ENCODE data around the gene NTRK2. TPM values are rescaled to one million over a fixed set of nuclear protein-coding genes. Genes with fewer than 3 reads are reported as not detected.
"Not testable (repeated sequence)": the region's sequence is repeated elsewhere in the genome, so short reads cannot be mapped to it uniquely, and the experiment has no call there.

NTRK2 gene
- total RNA-seq, 1 donor from 2014 or later: 221 TPM

DNA sequence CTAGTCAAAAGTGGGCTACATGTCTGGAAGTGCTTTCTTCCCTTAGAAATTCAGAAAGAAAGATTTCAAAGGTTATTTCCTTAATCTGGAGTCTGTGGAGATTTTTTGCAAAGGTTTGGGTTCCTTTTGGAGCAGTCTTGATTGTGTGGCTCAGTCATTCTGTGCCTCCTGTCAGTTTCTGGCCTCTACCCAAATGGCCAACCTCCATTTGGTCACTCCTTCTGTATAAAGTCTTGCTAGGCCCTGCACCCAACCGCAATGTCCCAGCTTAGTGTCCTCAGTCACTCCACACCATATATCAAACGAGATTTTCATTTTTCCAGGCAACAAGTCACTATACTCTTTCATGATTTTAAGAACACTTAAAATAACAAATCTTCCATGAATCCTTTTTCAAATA is 199.6 kb downstream of the NTRK2 start:
- FAIRE-seq (no peak), DNase-seq (ENCODE audit: low spot score in 2 of 2) (no peak)

DNA sequence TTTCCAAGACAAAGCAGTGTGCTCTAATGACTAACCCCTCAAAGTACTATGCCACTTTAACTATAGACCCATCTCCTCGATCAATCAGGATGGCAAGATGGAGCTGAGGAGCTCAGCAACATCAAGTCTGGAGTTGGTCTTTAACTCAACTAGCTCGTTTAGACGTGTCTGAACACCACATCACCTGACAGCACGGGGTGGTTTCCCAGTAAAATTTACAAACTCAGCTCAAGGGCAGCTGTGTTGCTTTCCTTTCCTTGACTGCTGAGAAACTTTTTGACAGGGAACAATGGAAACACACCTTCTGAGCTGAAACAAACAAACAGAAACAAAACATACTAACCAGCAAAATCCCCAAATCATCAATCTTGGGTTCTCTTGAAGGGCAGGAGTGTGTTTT is 202.5 kb downstream of the NTRK2 start:
- DNase-seq (ENCODE audit: low spot score in 2 of 2) (no peak), FAIRE-seq (no peak)

DNA sequence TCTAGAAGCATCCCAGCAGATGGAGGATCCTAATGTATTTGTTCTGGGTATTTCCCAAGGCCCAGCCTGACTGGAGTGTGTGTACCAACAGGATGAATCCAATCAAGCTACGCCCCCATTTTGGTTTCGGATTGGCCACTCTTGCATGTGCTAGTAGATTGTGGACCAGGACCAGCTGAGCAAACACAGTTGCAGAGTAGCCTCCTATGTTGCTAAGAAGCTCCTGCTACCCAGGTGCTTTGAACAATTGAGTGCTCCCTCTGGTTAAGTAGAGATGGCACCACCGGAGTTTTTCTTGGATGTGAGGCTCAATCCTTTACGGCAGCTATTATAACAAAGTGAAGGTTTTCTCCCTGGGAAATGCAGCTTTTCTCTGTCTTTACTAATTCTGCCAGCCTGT is 204.5 kb downstream of the NTRK2 start:
- no peak for FAIRE-seq

DNA sequence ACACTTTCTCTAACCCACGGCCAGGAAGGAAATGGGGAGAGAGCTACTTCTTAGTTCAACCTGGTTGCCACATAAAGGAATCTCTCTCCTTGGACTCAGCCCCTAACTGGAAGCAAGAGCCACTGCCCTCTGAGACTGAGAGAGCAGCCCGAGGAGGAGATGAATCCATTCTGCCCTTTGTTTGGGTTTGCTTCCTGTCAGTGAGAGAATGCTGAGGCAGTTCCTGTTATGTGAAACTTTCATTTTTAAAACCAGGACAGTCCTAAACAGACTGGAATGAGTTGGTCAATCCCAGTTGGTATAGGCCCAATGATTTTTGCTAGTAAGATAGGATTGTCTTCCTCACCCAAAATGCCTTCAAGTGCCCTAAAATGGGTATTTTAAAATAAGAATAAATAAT is 205.1 kb downstream of the NTRK2 start:
- FAIRE-seq: no peak
- no peak for DNase-seq (ENCODE audit: low spot score in 2 of 2)

More for the DNA sequence above, 204.5 kb downstream of the NTRK2 start:
- DNase-seq (ENCODE audit: low spot score in 2 of 2): no peak

DNA sequence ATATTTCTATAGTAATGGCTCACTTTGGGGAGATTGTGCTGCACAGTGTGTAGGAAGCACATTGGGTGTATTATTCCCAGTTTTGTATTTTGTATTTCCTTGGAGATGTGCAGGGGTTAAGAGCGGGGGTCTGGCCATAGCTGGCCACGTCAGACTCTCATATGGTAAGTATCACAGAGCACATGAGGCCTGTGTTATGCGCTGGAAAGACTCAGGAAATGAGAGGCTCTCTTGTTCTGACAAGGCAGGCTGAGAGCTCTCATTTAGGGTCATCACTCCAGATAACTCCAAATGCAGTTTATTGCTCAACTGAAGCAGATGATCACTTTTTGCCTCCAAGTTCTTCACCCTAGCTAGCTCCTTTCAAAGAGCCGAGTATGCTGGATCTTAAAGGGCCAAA is 205.7 kb downstream of the NTRK2 start:
- DNase-seq (ENCODE audit: low spot score in 2 of 2) (no peak), FAIRE-seq (no peak)

DNA sequence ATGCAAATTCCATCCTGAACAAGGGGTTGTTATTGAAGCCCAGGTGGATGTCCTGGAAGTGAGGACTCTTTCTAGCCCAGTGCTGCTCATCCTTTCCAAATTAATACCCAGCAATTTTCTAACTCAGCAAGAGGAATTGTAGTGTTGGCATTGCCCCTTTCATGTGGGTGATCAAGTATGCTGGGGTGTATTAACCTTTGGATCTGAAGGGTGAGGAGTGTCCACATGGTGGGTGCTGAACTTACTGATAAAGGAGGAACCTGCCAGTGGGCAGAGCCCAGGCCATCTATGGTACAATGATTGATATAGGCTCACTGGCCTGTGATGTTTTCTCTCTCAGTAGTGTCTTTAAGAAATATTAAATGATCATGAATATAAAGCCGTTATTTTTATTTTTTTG is 210.1 kb downstream of the NTRK2 start:
- FAIRE-seq (no peak), DNase-seq (ENCODE audit: low spot score in 2 of 2) (no peak)

DNA sequence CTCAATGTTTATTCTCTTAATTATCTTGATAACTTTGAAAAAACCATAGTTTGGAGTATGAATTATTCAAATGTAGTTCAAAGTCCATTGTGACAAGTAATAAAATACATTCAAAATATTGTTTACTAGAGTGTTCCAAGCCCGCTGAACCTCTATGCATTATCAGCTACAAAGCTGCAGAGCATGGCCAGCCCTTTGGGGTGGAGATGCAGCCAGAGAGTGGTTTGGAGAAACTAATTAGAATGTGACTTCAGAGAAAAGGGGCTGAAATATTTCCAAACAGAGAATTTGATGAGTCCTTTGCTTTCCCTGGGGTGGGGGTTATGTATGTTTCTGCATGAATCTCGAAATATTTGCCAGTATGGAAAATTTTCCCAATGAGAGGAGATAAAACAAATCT is 211.3 kb downstream of the NTRK2 start:
- FAIRE-seq: no peak

DNA sequence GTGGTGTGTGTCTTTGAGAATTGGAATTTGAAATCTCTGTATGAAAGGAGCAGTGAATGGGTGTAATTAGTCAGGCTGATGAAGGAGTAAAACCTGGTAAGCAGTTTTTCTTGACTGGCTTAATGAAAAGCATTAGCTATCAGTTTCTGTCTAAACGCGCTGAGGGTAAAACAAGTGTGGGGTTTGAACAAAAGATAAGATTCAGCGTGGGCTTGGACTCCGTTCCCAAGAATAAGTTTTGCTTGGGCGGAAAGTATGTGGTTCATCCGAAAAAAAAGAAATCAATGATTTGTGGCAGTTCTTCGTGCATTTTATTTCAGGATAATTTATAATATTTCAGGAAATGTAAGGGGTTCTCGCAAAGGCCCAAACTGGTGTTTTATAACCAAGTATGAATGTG is 217.3 kb downstream of the NTRK2 start:
- FAIRE-seq (no peak), DNase-seq (ENCODE audit: low spot score in 2 of 2) (no peak)

More for the DNA sequence above, 211.3 kb downstream of the NTRK2 start:
- no peak for DNase-seq (ENCODE audit: low spot score in 2 of 2)

DNA sequence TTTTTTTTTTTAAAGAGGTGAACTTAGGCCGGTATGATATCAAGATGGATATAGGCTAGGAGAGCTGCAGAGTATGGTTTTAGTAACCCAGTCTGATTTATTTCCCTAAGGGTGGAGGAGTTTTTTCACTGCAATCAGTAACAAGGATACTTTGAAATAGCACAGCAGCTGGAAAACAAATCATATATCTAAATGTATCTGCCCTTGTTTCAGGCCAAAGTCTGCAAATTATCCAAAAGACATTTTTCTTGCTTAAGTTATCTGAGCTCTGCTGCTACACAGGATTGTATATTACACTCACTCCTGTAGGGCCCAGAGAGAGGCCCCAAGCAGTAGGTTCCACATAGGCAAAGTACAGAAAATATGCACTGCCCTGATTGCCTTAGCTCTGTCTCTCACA is 222.4 kb downstream of the NTRK2 start:
- DNase-seq (ENCODE audit: low spot score in 2 of 2) (no peak), FAIRE-seq (no peak)

DNA sequence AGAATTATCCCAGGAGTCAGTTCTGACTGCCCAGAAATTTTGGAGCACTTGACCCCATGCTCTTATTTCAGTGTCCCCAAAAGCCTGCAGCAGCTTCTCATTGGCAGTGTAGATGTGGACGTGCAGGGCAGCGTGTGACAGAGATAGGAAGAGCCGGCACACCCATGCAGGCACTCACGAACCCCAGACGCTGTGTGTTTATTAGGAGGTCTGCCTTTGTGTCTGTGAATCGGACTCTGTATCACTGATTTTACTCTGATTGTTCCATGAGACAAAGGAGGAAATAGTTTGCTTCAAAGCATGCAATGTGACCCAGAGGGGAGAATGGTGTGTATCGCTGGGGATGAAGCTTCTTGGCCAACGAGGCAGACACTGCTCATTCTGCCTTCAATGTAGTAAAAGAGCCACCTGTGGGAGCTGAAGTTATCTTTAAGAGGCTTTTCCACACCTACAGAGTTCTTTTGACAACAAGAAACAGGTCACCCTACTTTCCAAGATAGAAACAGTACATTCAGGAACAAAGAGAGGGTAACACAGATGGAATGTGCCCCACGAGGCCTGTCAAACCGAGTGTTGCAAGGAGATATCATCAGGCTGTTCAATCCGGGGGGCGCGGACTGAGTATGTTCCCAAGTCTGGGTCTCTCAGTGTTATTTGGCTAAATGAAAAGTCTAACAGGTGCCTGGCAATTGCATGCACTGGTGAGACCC is 224.0 kb downstream of the NTRK2 start:
- FAIRE-seq (no peak), DNase-seq (ENCODE audit: low spot score in 2 of 2) (no peak)

DNA sequence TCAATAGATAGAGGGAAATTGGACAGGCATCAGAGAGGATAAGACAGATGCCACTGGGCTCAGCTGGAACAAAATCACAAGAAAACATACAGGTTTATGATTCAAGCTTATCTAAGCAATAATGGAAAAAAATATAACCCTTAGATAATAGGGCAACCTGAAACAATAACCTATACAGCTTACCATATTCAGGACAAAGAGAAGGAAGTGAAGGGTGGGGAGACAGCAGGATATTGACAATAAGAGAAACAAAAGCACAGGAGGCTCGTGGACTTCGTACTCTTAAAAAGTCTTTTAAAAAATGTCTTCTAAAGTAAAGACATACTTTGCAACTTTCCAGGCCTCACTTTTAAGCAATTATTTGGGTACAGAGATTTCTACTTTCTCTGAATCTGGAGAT is 225.3 kb downstream of the NTRK2 start:
- FAIRE-seq (no peak), DNase-seq (ENCODE audit: low spot score in 2 of 2) (no peak)

DNA sequence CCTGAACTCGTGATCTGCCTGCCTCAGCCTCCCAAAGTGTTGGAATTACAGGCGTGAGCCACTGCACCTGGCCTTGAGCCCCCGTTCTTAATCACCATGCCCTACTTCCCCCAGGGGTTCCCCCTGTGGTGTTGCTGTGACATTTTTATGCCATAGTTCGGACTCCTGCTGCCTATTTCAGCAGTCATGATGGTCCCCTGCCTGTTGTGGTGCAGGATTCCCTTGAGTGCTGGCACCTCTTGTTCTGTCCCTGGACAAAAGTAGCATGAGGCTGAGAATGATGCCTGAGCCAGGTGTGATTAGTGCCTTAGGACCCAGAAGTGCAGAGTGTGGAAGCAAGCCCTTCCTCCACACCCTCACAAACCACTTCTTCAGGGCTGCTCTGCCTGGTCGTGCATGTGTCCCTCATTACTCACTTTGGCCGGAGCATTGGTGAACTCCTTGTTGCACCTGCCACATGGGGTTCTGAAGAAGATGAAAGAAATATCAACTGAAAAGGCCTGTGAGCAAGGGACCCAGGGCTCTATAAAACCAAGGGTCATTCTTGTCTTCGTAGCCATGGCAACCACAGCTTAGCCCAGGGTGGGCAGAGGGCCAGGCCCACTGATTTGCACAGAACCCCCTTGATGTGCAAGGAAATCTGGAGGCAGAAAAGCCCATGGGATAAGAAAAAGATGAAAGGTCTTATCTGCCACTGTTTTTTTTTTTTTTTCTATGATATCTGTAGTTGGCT is 228.0 kb downstream of the NTRK2 start:
- no peak for DNase-seq (ENCODE audit: low spot score in 2 of 2)

DNA sequence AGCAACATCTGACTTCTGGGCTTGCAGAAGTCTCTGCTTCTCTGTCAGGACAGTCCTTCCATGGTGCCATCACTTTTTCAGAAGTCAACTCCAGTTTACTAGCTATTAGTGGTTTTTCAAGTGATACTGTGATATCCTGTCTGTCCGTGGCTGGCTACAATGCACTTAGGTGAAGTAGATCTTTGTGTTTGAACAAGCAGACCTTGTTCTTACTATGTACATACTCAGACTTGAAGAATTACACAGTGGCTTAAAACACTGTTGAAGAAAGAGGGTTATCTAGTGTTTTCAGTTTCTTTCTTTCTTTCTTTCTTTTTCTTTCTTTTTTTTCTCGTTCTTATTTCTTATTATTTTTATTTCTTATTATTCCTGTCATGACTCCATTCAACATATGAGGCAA is 228.7 kb downstream of the NTRK2 start:
- DNase-seq (ENCODE audit: low spot score in 2 of 2): no peak
- no peak for FAIRE-seq

More for the DNA sequence above, 228.0 kb downstream of the NTRK2 start:
- no peak for FAIRE-seq

DNA sequence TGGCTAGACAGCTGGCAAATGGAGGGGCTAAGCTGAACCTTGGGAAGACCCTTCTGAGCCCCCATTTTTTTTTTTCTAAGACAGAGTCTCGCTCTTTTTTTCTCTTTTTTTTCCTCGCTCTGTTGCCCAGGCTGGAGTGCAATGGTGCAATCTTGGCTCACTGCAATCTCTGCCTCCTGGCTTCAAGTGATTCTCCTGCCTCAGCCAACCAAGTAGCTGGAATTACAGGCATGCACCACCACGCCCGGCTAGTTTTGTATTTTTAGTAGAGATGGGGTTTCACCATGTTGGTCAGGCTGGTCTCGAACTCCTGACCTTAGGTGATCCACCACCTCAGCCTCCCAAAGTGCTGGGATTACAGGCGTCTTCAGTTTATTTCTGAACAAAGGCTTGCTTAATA is 229.1 kb downstream of the NTRK2 start:
- DNase-seq (ENCODE audit: low spot score in 2 of 2): not testable (repeated sequence)

DNA sequence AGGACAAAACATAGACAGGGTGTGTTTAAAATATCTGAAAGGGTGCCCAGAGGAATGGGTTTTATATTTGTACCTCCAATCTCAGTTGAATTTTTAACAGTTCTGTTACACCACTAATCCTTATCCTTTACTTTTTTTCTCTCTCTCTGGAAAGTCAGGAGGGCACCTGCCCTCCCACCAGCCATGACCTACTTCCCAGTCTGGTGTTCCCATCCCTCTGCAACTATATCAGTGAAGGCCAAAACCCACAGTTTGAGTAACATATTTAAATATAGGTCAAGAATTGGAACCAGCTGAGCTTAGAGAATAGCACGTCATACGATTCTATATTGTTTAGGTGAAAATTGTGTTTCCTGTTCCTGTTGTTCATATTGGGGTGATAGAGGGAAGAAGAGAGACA is 229.8 kb downstream of the NTRK2 start:
- FAIRE-seq (no peak), DNase-seq (ENCODE audit: low spot score in 2 of 2) (no peak)

More for the DNA sequence above, 229.1 kb downstream of the NTRK2 start:
- FAIRE-seq: not testable (repeated sequence)

DNA sequence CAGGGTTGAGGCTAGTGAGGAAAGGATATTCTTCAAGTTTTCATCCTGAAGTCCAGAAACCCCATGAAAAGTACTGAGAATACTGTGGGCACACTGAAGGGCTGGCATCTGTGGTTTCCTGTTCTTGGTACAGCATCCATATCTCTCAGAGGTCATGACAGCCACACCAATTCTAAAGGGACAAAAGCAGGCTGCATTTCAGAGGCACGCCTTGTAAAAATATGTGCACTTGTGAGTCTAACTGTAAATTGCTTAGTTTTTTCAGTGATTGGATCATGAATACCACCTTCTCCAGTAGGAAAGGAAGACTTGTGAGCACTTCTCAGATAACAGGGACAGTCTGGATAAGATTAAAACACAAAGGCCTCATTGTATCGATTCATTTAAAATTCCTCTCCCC is 230.9 kb downstream of the NTRK2 start:
- no peak for FAIRE-seq
- no peak for DNase-seq (ENCODE audit: low spot score in 2 of 2)

DNA sequence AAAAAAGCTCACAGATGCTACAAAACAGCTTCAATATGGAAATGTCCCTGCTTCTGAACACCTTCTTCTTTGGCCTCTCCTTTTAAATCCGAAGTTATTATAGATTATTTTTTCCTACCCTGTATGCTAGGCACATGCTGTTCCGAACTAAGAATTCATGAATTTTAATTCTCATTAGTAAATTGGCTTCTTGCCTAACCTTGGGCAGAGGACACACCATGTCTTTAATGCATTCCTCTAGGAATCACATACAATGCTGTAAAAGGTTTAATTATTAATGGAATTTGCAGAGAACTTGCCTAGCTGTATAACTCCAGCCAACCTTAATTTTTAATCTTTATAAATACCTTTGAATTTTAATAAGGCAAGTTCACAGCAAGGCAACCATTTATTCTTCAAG is 234.4 kb downstream of the NTRK2 start:
- FAIRE-seq (no peak), DNase-seq (ENCODE audit: low spot score in 2 of 2) (no peak)

DNA sequence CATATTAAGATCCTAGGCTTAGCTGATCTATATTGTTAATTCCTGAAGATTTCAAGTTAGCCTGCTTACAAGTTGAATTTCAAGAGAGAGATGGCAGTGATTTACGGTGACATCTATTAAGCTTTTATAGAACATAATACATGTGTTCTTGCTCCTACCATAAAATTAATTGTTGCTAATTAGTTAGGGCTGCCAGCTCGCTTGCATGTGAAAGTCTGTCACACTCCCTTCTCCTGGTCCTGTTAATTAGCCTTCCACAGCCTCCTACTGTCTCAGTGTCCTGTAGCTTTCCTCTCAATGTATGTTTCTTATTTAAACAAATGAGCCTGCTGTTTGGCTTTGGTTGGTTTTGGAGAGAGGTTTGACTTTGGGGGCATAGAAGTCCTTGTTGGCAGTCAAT is 247.2 kb downstream of the NTRK2 start:
- FAIRE-seq (no peak), DNase-seq (ENCODE audit: low spot score in 2 of 2) (no peak)

DNA sequence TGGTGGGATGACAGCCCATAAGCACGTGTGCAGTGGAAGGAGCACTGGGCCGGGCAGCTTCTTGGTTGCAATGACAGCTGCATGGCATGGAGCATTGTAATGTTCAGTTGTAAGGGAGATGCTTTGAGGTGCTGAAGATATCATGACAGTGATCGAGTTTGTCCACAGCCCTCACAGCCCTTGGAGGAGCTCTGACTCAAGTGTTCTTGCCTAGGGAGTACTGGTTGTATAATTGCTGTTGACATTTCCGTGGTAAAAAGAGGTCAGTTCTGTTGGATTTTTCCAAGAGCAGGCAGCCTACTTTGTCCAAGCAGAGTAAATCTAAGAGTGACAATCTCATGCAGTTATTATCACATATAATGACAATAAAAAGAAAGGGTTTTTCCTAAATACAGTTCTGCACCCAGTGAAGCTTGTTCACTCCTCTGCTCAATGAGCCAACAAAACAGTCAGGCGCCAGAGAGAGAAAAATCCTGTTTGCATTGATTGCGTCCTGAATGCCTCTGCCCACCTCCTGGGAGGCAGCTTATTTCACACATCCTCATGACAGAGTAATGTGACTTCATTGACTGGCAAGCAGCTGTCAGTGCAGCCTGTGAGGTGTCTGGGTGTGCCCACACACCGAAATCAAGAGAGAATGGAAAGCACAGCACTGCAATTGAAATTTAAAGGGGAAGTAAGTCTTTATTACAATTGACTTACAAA is 248.0 kb downstream of the NTRK2 start:
- FAIRE-seq (no peak), DNase-seq (ENCODE audit: low spot score in 2 of 2) (peak in 1 of 2 donors; percentile 11)

DNA sequence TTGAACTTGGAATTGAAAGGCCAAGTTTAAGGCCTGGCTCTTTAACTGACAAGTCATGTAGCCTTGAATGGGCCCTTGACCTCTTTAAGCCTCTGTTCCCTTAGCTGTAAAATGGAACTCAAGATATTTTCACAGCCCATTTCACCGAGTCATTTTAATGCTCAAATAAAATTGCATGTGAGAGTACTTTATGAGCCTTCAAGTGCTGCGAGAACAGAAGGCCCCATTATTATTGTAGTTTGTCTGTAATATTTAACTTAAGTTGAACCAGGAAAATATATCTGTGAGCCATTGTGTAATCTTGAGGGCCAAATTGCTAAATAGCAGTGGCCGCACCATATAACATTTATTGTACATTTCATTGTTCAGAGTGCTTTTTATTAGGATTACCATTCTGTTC is 249.9 kb downstream of the NTRK2 start:
- no peak for FAIRE-seq
- DNase-seq (ENCODE audit: low spot score in 2 of 2): no peak

DNA sequence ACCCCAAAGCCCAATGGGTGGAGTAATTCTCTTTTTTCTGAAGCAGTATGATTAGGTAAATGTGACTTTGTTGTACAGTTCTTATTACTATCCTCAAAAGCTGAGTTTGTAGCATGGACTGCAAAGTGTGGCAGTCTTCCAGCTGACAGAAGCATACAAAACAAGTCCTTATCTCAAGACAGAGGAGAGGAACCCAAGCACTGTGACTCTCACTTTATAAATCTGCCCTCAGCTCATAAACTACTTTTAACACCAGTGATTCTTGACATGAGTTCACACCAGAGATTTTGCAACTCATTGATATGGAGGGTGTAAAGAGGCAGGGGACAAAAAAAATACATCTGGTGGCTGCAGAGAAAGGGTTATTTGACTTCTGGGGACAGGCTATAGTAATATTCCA is 251.6 kb downstream of the NTRK2 start:
- FAIRE-seq (no peak), DNase-seq (ENCODE audit: low spot score in 2 of 2) (no peak)

DNA sequence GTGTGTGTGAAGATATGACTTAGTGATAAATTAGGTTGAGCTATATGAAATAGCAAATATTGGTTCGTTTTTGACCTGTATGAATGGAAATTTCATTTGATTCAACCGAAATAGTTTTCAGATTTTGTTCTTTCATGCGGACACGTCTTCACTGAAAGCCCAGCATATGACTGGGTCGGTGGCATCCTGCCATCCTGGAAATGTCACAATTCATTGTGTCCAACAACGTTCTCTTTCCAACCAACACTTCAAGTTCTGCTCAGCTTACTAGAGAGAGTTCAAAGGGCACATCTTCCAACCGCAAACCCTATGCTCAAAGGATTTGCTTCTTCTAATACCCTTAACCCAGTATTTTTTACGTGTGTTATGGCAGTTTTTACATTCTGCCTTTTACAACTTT is 252.5 kb downstream of the NTRK2 start:
- FAIRE-seq: no peak
- no peak for DNase-seq (ENCODE audit: low spot score in 2 of 2)
